Endothelial cell of umbilical vein (primary cell): ENCODE measurements around the gene ARHGEF33. TPM values are rescaled to one million over a fixed set of nuclear protein-coding genes. Genes with fewer than 3 reads are reported as not detected.

Experiments used
- BruUV-seq: library from RNA; stranded (reverse); fragments of 400-500 nt; replicated peaks from 2 replicates; lab custom pipeline; 2021; lab: Mats Ljungman, UMichigan
- CTCF ChIA-PET: fragments of 300-600, 350-600 bp; sonication (Branson Sonifier 250); formaldehyde crosslinking; loops from one replicate; lab custom pipeline; 2021; ENCODE audit warnings: antibody characterized with exemption, inconsistent platforms; lab: Charles Lee
- POLR2A ChIA-PET: fragments of 300-600, 350-600 bp; sonication (Branson Sonifier 250); formaldehyde crosslinking; loops from one replicate; lab custom pipeline; 2021; ENCODE audit warnings: antibody characterized with exemption, inconsistent platforms; lab: Charles Lee
- DNase-seq: peaks from one replicate; pipeline ENCODE4 v3.0.0-alpha.2; 2011; ENCODE audit warnings: low read depth, low spot score
- FAIRE-seq: peaks from 2 replicates; lab custom pipeline; 2011; peaks lifted over from hg19 to GRCh38; lab: Jason Lieb, UNC
- H2AFZ ChIP-seq: 2 replicates; pipeline ENCODE4 v1.6.0; 2012; ENCODE audit warnings: low read depth, low read length, control low read depth, inconsistent platforms
- H3K27ac ChIP-seq: 2 replicates; pipeline ENCODE4 v1.5.1; 2011; ENCODE audit warnings: low read depth, mild to moderate bottlenecking, control low read depth, low read length, moderate library complexity; ENCODE audit not compliant: insufficient read depth
- H3K27me3 ChIP-seq, 2 experiments: 2 replicates each; pipeline versions ENCODE4 v1.6.0 to v1.6.1; 2011; ENCODE audit warnings: low read length in 2 of 2, mixed read lengths in 1 of 2; ENCODE audit not compliant: control insufficient read depth in 2 of 2, insufficient read depth in 2 of 2
- H3K36me3 ChIP-seq, 2 experiments: 2 replicates in 1 of 2; 3 replicates in 1 of 2; pipeline ENCODE4 v1.5.1; 2011; ENCODE audit warnings: low read length in 2 of 2, mild to moderate bottlenecking in 1 of 2, moderate library complexity in 1 of 2; ENCODE audit not compliant: control insufficient read depth in 2 of 2, insufficient read depth in 2 of 2; ENCODE audit errors: extremely low read depth in 1 of 2
- H3K4me1 ChIP-seq: 3 replicates; pipeline ENCODE4 v1.5.1; 2011; ENCODE audit warnings: mild to moderate bottlenecking, low read length; ENCODE audit not compliant: control insufficient read depth, insufficient read depth; ENCODE audit errors: extremely low read depth
- H3K4me2 ChIP-seq: 2 replicates; pipeline ENCODE4 v1.6.1; 2011; ENCODE audit warnings: low read length, control low read depth, mixed read lengths; ENCODE audit not compliant: insufficient read depth
- H3K4me3 ChIP-seq, 3 experiments: fragments of 200-600 bp in 1 of 3; sonication (generic), shearing (Covaris generic) in 1 of 3; replicated peaks in 1 of 3; 2 replicates each; pipeline ENCODE4 v1.5.1; 2011 to 2016; ENCODE audit warnings: control low read depth in 3 of 3, low read length in 3 of 3, mild to moderate bottlenecking in 2 of 3, inconsistent platforms in 1 of 3, low read depth in 1 of 3, moderate library complexity in 1 of 3; ENCODE audit not compliant: insufficient read depth in 1 of 3
- H3K79me2 ChIP-seq: 2 replicates; pipeline ENCODE4 v1.6.0; 2012; ENCODE audit warnings: low read length, inconsistent platforms; ENCODE audit not compliant: control insufficient read depth, insufficient read depth
- H3K9ac ChIP-seq: replicated peaks from 2 replicates; pipeline ENCODE3; 2011; ENCODE audit warnings: low read length, control low read depth; ENCODE audit not compliant: insufficient read depth; ENCODE audit errors: extremely low read depth
- H3K9me1 ChIP-seq: replicated peaks from 3 replicates; pipeline ENCODE4 v1.6.0; 2011; ENCODE audit warnings: mild to moderate bottlenecking, low read length; ENCODE audit not compliant: control insufficient read depth, insufficient read depth; ENCODE audit errors: extremely low read depth
- H3K9me3 ChIP-seq: replicated peaks from 2 replicates; pipeline ENCODE4 v1.5.1; 2012; ENCODE audit warnings: low read length, inconsistent platforms; ENCODE audit not compliant: control insufficient read depth, insufficient read depth
- H4K20me1 ChIP-seq: replicated peaks from 2 replicates; pipeline ENCODE3; 2011; ENCODE audit warnings: mild to moderate bottlenecking, low read length; ENCODE audit not compliant: control insufficient read depth, insufficient read depth; ENCODE audit errors: extremely low read depth
- CTCF ChIP-seq, 2 donors: IDR thresholded peaks; 1 replicate in 1 of 2; 2 replicates in 1 of 2; pipeline ENCODE4 v1.5.1; 2011; ENCODE audit warnings: low read length in 2 of 2, mild to moderate bottlenecking in 2 of 2, moderate library complexity in 2 of 2, control low read depth in 1 of 2, inconsistent platforms in 1 of 2, low read depth in 1 of 2; ENCODE audit not compliant: insufficient read depth in 1 of 2; ENCODE audit errors: extremely low read depth in 1 of 2
- EZH2 ChIP-seq: IDR thresholded peaks from 2 replicates; pipeline ENCODE4 v1.6.1; 2012; ENCODE audit warnings: borderline replicate concordance, low read depth, mild to moderate bottlenecking, moderate library complexity, low read length, inconsistent platforms; ENCODE audit not compliant: severe bottlenecking
- FOS ChIP-seq: IDR thresholded peaks from 2 replicates; pipeline ENCODE4 v1.6.1; 2011; ENCODE audit warnings: mild to moderate bottlenecking, low read length, moderate library complexity, borderline replicate concordance; ENCODE audit not compliant: insufficient read depth
- GATA2 ChIP-seq: IDR thresholded peaks from 2 replicates; pipeline ENCODE4 v1.7.0; 2011; ENCODE audit warnings: low read depth, mild to moderate bottlenecking, moderate library complexity, mixed read lengths, low read length; ENCODE audit not compliant: insufficient read length, insufficient read depth
- JUN ChIP-seq: IDR thresholded peaks from 2 replicates; pipeline ENCODE4 v1.6.1; 2011; ENCODE audit warnings: borderline replicate concordance, low read depth; ENCODE audit not compliant: insufficient read length, insufficient read depth
- MYC ChIP-seq: IDR thresholded peaks from one replicate; pipeline ENCODE4 v1.6.1; 2011; ENCODE audit warnings: mild to moderate bottlenecking, low read depth, low read length
- POLR2A ChIP-seq: IDR thresholded peaks from 2 replicates; pipeline ENCODE4 v1.6.1; 2012; ENCODE audit warnings: low read depth, mild to moderate bottlenecking, control low read depth, low read length
- POLR2AphosphoS5 ChIP-seq: IDR thresholded peaks from 2 replicates; pipeline ENCODE4 v1.6.1; 2012; ENCODE audit warnings: low read depth, mild to moderate bottlenecking, control low read depth, low read length, moderate library complexity; ENCODE audit not compliant: insufficient read depth
- dilution Hi-C: fragments of 300-500 bp; cut with MboI; formaldehyde crosslinking; loops from one replicate; pipeline ENCODE4 v1.15.0; 2019; ENCODE audit warnings: low sequenced_read_pairs; ENCODE audit not compliant: extremely low pct_ligation_motif_present
- intact Hi-C: fragments of 100-400 bp; cut with micrococcal nuclease; formaldehyde crosslinking; loops from one replicate; pipeline ENCODE4 v1.10.0; 2022
- polyA plus RNA-seq, 4 experiments: library from polyadenylated mRNA; depleted of rRNA in 3 of 4; stranded (reverse) in 3 of 4; unstranded in 1 of 4; fragments of >200 nt; gene quantifications; 2 replicates each; pipeline versions ENCODE4 v1.2.1 to v1.2.3, GENCODE V29; 2011 to 2012; ENCODE audit warnings: missing spikeins in 1 of 4
- total RNA-seq: library from RNA; stranded (reverse); gene quantifications from 2 replicates; pipeline ENCODE4 v1.2.3, GENCODE V29; 2021
- TF ChIP-seq, protein P1 (sequence below): IDR thresholded peaks from 2 replicates; pipeline ENCODE4 v1.6.1; 2011; ENCODE audit not compliant: insufficient read depth, insufficient read length

ARHGEF33 gene
- total and polyA plus RNA-seq, 2 donors (not counting 3 experiments of a cell fraction or from before 2014, with no cell fraction given): 0.15 to 0.18 TPM

DNA sequence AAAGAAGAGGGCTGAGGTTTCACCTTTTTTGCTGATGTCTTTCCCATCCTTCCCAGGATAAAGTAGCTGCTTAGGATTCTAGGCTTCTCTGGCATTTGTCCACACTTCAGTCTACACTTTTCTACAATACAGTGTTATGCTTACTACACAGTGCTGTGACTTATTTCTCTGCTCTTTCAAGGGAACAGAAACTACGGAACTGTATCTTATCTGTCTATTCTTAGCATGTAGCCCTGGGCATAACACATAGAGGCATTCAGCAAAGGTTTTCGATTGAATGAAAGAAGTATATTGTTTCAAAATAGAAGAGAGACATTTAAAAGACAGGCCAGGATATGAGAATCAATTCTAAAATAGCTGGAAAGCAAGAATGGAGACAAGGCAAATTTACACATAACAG, 110.9 kb downstream of the ARHGEF33 start:
- CTCF ChIA-PET: interaction anchor here (0.7 kb wide), 1 partner anchor 53 kb away, joined by 3 read pairs; no protein-coding TSS in a partner anchor
- no peak for FAIRE-seq
- no peak for DNase-seq
- Histone ChIP-seq H4K20me1 (no peaks in the 10 kb centered on the region), H3K79me2 (no peaks in the 10 kb centered on the region), H3K36me3 (peaks cover 3 to 4% of the 10 kb centered on the region in 2 experiments), H3K4me1 (peaks cover 8% of the 10 kb centered on the region), H3K27ac (no peak overlapping the region), H3K4me3 (no peak overlapping the region), H3K27me3 (no peaks in the 10 kb centered on the region), H2AFZ (no peak overlapping the region), H3K9me1 (no peaks in the 10 kb centered on the region), H3K4me2 (no peak overlapping the region), H3K9me3 (no peaks in the 10 kb centered on the region), H3K9ac (no peak overlapping the region)
- intact Hi-C loops (no loop called here), dilution Hi-C loops (no loop called here)
- TF ChIP-seq POLR2AphosphoS5 (no peak), GATA2 (no peak), POLR2A (no peak), EZH2 (no peak), CTCF (IDR thresholded peaks at IDR 0.05; ENCODE audit: extremely low read depth in 1 of 2, insufficient read depth in 1 of 2, low read depth in 1 of 2, low read length in 2 of 2) (no peak), FOS (no peak), MYC (no peak), JUN (no peak)
- TF ChIP-seq, protein P1, sequence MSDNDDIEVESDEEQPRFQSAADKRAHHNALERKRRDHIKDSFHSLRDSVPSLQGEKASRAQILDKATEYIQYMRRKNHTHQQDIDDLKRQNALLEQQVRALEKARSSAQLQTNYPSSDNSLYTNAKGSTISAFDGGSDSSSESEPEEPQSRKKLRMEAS: no peak
- POLR2A ChIA-PET: no interaction called here
- BruUV-seq: no TSS peak
